ENCODE measurements around the gene AMZ1. TPM values are rescaled to one million over a fixed set of nuclear protein-coding genes. Genes with fewer than 3 reads are reported as not detected.
"Not testable (repeated sequence)": the region's sequence is repeated elsewhere in the genome, so short reads cannot be mapped to it uniquely, and the experiment has no call there.

AMZ1 gene
- total RNA-seq, 1 donor from 2014 or later, result not detected

DNA sequence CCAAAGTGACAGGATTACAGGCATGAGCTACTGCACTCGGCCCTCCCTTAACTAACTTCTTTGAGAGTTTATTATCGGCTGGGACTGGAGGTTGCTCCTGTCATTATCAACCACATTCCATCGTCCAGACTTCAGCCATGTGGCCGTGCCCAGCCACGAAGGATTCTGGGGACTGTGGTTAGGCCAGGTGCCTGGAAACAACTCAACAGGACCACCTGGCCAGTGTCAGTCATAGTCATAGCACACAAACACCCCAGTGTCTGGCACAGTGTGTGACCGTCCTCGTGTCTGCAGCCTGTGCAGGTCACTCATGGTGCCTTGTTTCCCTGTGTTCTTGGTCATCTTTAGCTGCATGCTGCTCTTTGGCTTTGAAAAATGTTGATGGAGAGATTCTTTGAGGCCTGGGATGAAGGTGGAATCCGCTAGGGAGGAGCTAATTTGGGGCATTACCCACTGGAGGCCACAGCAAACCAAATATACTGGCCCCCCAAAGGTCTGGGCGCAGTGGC is 12.7 kb upstream of the AMZ1 start:
- H3K27me3 Mint-ChIP-seq (ENCODE audit: low read depth), result peaks cover 9% of the 10 kb centered on the region
- DNase-seq (ENCODE audit: low read depth, low spot score), result no peak
- no peaks in the 10 kb centered on the region for H3K4me1 Mint-ChIP-seq
- no peak overlapping the region for H3K27ac Mint-ChIP-seq (ENCODE audit: unreplicated experiment)
- TF ChIP-seq, protein P1, sequence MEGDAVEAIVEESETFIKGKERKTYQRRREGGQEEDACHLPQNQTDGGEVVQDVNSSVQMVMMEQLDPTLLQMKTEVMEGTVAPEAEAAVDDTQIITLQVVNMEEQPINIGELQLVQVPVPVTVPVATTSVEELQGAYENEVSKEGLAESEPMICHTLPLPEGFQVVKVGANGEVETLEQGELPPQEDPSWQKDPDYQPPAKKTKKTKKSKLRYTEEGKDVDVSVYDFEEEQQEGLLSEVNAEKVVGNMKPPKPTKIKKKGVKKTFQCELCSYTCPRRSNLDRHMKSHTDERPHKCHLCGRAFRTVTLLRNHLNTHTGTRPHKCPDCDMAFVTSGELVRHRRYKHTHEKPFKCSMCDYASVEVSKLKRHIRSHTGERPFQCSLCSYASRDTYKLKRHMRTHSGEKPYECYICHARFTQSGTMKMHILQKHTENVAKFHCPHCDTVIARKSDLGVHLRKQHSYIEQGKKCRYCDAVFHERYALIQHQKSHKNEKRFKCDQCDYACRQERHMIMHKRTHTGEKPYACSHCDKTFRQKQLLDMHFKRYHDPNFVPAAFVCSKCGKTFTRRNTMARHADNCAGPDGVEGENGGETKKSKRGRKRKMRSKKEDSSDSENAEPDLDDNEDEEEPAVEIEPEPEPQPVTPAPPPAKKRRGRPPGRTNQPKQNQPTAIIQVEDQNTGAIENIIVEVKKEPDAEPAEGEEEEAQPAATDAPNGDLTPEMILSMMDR (conservative IDR thresholded peaks at IDR 0.05), result no peak
- no peak overlapping the region for H3K4me3 Mint-ChIP-seq
- H3K36me3 Mint-ChIP-seq (ENCODE audit: low read depth), result no peaks in the 10 kb centered on the region
- peaks cover 3% of the 10 kb centered on the region for H3K9me3 Mint-ChIP-seq

DNA sequence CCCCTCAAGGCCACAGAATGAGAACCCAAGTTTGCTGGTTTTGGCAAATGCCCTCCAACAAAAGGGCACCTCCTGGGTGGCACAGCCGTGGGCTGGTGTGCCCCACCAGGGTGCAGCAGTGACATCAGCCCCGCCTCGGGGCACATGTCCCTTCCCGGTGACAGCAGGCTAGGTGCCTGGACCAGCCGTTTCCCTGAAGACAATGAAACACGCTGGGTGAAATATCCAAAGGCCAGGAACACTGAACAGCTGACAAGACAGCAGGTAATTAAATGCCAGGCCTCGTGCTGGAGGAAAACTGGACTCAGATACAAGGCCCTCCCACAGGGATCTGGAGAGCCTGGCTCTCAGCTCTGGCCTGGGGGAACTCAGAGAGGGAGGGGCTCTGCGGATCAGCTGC is 11.4 kb upstream of the AMZ1 start:
- not testable (repeated sequence) for H3K27me3 Mint-ChIP-seq (ENCODE audit: low read depth); H3K4me3 Mint-ChIP-seq; H3K4me1 Mint-ChIP-seq; H3K27ac Mint-ChIP-seq (ENCODE audit: unreplicated experiment); H3K9me3 Mint-ChIP-seq; DNase-seq (ENCODE audit: low read depth, low spot score); H3K36me3 Mint-ChIP-seq (ENCODE audit: low read depth)

DNA sequence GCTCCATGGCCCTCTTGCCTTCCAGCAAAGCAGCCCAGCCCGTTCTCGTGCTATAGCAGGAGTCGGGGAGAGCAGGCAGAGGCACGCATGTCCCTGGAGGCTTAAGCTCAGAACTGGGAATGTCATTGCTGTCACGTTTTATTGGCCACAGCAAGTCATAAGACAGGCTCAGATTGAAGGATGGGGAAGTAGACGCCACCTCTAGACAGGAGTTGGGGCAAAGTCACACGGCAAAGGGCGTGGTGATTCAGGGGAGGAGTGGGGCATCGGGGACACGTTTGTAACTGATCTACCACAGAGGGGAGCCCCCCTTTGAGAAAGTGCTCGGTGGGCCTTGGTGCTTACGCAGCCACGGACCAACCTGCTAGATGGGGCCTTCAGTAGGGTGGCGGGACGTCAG is 9.5 kb upstream of the AMZ1 start:
- not testable (repeated sequence) for H3K27ac Mint-ChIP-seq (ENCODE audit: unreplicated experiment); H3K4me3 Mint-ChIP-seq; H3K27me3 Mint-ChIP-seq (ENCODE audit: low read depth); DNase-seq (ENCODE audit: low read depth, low spot score); H3K9me3 Mint-ChIP-seq; H3K4me1 Mint-ChIP-seq; H3K36me3 Mint-ChIP-seq (ENCODE audit: low read depth)

DNA sequence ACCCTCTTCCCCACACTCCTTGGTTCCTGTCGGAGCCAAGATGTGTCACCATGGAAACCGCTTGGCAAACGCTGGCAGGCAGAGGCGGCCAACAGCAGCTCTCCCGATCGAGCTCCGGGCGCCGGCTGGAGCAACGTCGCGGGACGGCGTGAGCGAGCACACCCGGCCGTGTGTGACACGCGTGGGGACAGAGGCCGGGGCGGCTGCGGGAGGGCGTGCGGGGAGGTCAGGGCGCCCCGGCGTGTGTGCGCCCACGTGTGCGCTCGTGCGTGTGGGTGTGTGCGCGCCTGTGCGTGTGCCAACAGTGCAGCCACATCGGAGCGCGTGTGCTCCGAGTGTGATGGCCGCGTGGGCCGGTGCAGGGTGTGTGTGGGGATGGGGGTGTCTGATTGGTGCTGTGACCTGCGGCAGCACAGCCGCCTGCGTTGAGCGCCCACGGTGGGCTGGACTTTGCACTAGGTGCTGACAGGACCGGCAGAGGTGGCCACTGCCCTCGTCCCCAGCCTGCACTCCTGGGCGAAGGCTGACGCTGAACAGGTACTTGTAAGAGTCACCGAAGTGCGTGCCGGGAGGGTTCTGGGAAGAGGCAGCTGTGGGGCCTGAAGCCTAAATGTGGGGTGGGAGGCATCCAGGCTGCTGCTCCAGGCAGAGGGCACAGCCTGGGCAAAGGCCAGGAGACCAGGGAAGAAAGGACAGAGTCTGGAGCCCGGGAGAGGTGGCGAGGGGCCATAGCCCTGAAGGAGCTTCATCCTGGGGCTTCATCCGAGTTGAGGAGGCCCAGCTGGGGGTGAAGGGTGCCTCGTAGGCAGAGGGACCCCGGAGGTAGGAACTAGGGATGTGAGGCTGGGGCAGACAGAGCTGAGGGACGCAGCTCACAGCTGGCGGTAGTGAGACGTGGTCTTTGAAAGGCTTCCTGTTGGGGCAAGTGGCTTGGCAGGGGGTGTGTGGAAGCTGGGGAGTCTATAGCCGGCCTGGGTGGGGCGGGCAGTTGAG is 8.6 kb upstream of the AMZ1 start:
- H3K4me3 Mint-ChIP-seq; H3K36me3 Mint-ChIP-seq (ENCODE audit: low read depth); DNase-seq (ENCODE audit: low read depth, low spot score); H3K27ac Mint-ChIP-seq (ENCODE audit: unreplicated experiment); H3K4me1 Mint-ChIP-seq; H3K27me3 Mint-ChIP-seq (ENCODE audit: low read depth); H3K9me3 Mint-ChIP-seq: not testable (repeated sequence)

DNA sequence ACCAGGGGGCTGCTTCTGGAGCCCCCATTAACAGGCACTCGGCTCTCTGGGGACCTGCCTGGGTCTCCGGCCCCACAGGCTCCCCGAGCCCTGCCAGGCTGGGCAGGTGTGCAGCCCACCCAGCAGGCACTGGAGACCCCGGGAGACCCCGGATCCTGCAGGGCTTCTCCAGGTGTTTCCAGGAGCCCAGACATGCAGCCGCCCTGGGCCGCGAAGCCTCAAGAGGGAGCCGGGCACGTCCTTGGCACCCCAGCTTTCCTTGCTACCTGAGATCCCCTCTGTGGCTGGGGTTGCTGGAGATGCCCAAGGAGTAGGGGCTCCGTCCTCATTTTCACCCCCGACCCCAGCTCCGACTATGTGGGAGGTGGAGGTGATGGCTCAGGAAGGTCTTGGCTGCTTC is 7.7 kb upstream of the AMZ1 start:
- Mint-ChIP-seq H3K36me3 (ENCODE audit: low read depth) (no peaks in the 10 kb centered on the region), H3K9me3 (no peaks in the 10 kb centered on the region), H3K27ac (ENCODE audit: unreplicated experiment) (no peak overlapping the region), H3K4me1 (no peaks in the 10 kb centered on the region), H3K27me3 (ENCODE audit: low read depth) (peaks cover 7% of the 10 kb centered on the region), H3K4me3 (no peak overlapping the region)
- TF ChIP-seq, protein P1 (conservative IDR thresholded peaks at IDR 0.05), result no peak
- no peak for DNase-seq (ENCODE audit: low read depth, low spot score)

DNA sequence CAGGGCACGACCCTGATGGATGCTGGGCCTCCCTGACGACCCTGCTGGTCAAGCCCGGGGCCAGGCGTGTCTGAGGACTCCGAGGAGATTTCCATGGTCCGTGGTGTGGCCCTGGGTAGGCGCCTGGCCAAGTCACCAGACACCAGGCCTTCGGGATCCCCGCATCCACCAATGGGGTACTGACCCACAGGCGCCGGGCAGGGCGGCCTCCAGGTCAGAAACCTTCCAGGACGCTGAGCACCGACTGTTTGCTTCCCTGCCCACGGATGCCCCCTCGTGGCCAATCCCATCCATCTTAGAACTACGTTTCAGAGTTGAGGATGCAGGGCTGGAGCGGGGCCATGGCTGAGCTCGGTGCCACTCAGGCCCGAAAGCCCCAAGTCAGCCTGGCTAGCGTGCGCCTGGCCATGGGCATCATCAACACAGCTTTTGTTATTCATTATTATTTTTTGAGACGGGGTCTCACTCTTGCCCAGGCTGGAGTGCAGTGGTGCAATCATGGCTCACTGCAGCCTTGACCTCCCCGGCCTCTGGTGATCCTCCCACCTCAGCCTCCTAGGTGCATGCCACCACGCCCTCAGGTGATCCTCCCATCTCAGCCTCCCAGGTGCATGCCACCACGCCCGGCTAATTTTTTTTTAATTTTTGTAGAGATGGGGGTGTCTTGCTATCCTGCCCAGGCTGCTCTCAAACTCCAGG is 7.1 kb upstream of the AMZ1 start:
- Mint-ChIP-seq H3K36me3 (ENCODE audit: low read depth) (no peaks in the 10 kb centered on the region), H3K4me3 (no peak overlapping the region), H3K9me3 (no peaks in the 10 kb centered on the region), H3K4me1 (no peaks in the 10 kb centered on the region), H3K27ac (ENCODE audit: unreplicated experiment) (no peak overlapping the region), H3K27me3 (ENCODE audit: low read depth) (peaks cover 10% of the 10 kb centered on the region)
- TF ChIP-seq, protein P1 (conservative IDR thresholded peaks at IDR 0.05), result peak; percentile 71
- DNase-seq (ENCODE audit: low read depth, low spot score), result peak; percentile 78

Measured in neural crest cell (in vitro differentiated cells).